OCI-LY3 (cell line): ENCODE results near the gene POLG.

Experiments used
- EZH2phosphoT487 ChIP-seq: fragments of 200-600 bp; shearing (Covaris generic); IDR thresholded peaks from 2 replicates; pipeline ENCODE4 v1.6.1; 2018; ENCODE audit warnings: antibody characterized with exemption, mixed run types, low read depth
- TF ChIP-seq, protein P1 (sequence below): fragments of 200-600, 300-600 bp; sonication (generic); IDR thresholded peaks from 2 replicates; pipeline ENCODE4 v1.5.1; 2014; ENCODE audit warnings: antibody characterized with exemption, low read length, low read depth

DNA sequence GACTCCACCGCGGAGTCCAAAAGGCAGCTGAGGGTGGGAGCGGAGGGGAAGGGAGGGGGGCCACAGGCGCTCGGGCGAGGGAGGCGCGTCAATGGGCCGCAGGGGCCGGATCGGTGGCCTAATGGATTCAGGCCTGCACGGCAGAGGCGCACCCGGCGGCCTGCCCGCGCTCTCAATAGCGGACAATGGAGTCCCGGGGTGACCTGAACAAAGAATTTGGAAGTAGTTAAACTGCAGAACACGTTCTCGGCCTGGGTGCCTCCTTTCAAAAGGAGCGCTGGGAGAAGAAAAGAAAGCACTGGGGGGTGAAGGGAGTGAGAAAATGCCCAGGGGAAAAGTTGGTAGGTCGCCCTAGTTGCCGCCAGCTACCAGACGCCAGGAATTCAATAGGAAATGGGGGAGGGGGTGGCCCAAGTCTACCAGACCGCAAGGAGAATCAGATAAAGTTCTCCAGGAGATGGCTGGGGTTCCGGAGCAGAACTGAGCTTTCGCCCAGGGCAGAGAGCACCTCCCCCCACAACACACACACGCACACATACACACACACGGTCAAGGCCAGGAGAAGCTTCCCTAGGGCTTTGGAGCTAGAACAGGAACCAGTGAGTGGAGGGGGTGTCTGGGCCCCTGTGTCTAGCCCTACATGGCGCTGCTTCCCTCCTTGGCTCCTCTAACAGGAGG is 25.8 kb upstream of the POLG start:
- TF ChIP-seq, protein P1, sequence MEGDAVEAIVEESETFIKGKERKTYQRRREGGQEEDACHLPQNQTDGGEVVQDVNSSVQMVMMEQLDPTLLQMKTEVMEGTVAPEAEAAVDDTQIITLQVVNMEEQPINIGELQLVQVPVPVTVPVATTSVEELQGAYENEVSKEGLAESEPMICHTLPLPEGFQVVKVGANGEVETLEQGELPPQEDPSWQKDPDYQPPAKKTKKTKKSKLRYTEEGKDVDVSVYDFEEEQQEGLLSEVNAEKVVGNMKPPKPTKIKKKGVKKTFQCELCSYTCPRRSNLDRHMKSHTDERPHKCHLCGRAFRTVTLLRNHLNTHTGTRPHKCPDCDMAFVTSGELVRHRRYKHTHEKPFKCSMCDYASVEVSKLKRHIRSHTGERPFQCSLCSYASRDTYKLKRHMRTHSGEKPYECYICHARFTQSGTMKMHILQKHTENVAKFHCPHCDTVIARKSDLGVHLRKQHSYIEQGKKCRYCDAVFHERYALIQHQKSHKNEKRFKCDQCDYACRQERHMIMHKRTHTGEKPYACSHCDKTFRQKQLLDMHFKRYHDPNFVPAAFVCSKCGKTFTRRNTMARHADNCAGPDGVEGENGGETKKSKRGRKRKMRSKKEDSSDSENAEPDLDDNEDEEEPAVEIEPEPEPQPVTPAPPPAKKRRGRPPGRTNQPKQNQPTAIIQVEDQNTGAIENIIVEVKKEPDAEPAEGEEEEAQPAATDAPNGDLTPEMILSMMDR, result no peak
- no peak for TF ChIP-seq EZH2phosphoT487
